OCI-LY7 (cell line): ENCODE data around the gene POC1A. TPM values are rescaled to one million over a fixed set of nuclear protein-coding genes. Genes with fewer than 3 reads are reported as not detected.

Experiments
- BruUV-seq: library from RNA; stranded (reverse); fragments of 400-500 nt; replicated peaks from 2 replicates; lab custom pipeline; 2021; lab: Mats Ljungman, UMichigan
- CTCF ChIA-PET: fragments of 300-600 bp; sonication (Branson Sonifier 250); formaldehyde crosslinking; loops from one replicate; lab custom pipeline; 2022; ENCODE audit warnings: antibody characterized with exemption; ENCODE audit not compliant: unreplicated experiment; lab: Charles Lee
- POLR2A ChIA-PET: fragments of 300-600 bp; sonication (Branson Sonifier 250); formaldehyde crosslinking; loops from one replicate; lab custom pipeline; 2022; ENCODE audit warnings: antibody characterized with exemption; lab: Charles Lee
- DNase-seq: peaks from one replicate; pipeline ENCODE4 v3.0.0-alpha.2; 2015; ENCODE audit warnings: low spot score
- H2AFZ ChIP-seq: fragments of 200-600 bp; sonication (generic), shearing (Covaris generic); 2 replicates; pipeline ENCODE4 v1.6.1; 2014; ENCODE audit warnings: mild to moderate bottlenecking, antibody characterized with exemption, low read length, moderate library complexity
- H3K27ac ChIP-seq: fragments of 200-600 bp; sonication (generic); 2 replicates; pipeline ENCODE4 v1.5.1; 2014; ENCODE audit warnings: mixed run types, low read depth, mild to moderate bottlenecking, moderate library complexity, low read length, inconsistent platforms; ENCODE audit not compliant: poor library complexity, severe bottlenecking
- H3K36me3 ChIP-seq: fragments of 200-600 bp; sonication (generic); 2 replicates; pipeline ENCODE4 v1.6.1; 2014; ENCODE audit warnings: mild to moderate bottlenecking, antibody characterized with exemption, low read length, moderate library complexity, mixed read lengths; ENCODE audit not compliant: insufficient read depth
- H3K4me1 ChIP-seq: fragments of 200-600 bp; sonication (generic); 2 replicates; pipeline ENCODE4 v1.5.1; 2014; ENCODE audit warnings: mild to moderate bottlenecking, low read length; ENCODE audit not compliant: insufficient read depth, poor library complexity, severe bottlenecking
- H3K4me2 ChIP-seq: fragments of 200-600 bp; sonication (generic); 2 replicates; pipeline ENCODE4 v1.6.1; 2014; ENCODE audit warnings: mild to moderate bottlenecking, low read length
- H3K4me3 ChIP-seq: fragments of 200-600 bp; sonication (generic); 2 replicates; pipeline ENCODE4 v1.5.1; 2014; ENCODE audit warnings: mild to moderate bottlenecking, low read depth, low read length; ENCODE audit not compliant: poor library complexity, severe bottlenecking
- H3K79me2 ChIP-seq: fragments of 200-600 bp; sonication (generic); 2 replicates; pipeline ENCODE4 v1.6.1; 2016; ENCODE audit warnings: low read depth, mild to moderate bottlenecking, low read length, moderate library complexity, mixed read lengths; ENCODE audit not compliant: insufficient read depth
- H3K9me2 ChIP-seq: fragments of 200-600 bp; sonication (generic); 2 replicates; pipeline ENCODE4 v1.6.1; 2016; ENCODE audit warnings: mild to moderate bottlenecking, low read length, mixed read lengths; ENCODE audit not compliant: insufficient read depth
- H3K9me3 ChIP-seq: fragments of 200-600 bp; sonication (generic); 2 replicates; pipeline ENCODE4 v1.6.1; 2014; ENCODE audit warnings: mild to moderate bottlenecking, mixed run types, low read length, mixed read lengths
- H4K20me1 ChIP-seq: fragments of 200-600 bp; sonication (generic); 2 replicates; pipeline ENCODE4 v1.6.1; 2014; ENCODE audit warnings: mild to moderate bottlenecking, antibody characterized with exemption, low read length, moderate library complexity, mixed read lengths; ENCODE audit not compliant: insufficient read depth
- CTCF ChIP-seq: fragments of 200-600 bp; sonication (generic); conservative IDR thresholded peaks from 2 replicates; pipeline ENCODE4 v1.5.1; 2014; ENCODE audit warnings: mild to moderate bottlenecking, antibody characterized with exemption, low read length, moderate library complexity, mixed read lengths
- EZH2phosphoT487 ChIP-seq: fragments of 200-600 bp; sonication (generic); IDR thresholded peaks from 2 replicates; pipeline ENCODE4 v1.6.1; 2018; ENCODE audit warnings: low read depth, borderline replicate concordance, mild to moderate bottlenecking, mixed run types, antibody characterized with exemption, low read length, moderate library complexity, mixed read lengths
- intact Hi-C: fragments of 100-400 bp; cut with micrococcal nuclease; formaldehyde crosslinking; loops from one replicate; pipeline ENCODE4 v1.10.0; 2022; ENCODE audit not compliant: unreplicated experiment
- total RNA-seq, 2 experiments: library from RNA; depleted of rRNA in 1 of 2; stranded (reverse); fragments of >200 nt in 1 of 2; shearing (Covaris generic) in 1 of 2; gene quantifications; 2 replicates each; pipeline ENCODE4 v1.2.3, GENCODE V29; 2014 to 2022

Gene POC1A
- total RNA-seq, 2 experiments from 2014 or later = 40.0 to 41.0 TPM

- Histone ChIP-seq H3K4me2 (no peak overlapping the region), H3K9me3 (no peaks in the 10 kb centered on the region), H3K36me3 (peaks cover 13% of the 10 kb centered on the region; the same call in 1 of the 2 replicates), H4K20me1 (no peaks in the 10 kb centered on the region), H3K4me3 (no peak overlapping the region), H3K9me2 (no peaks in the 10 kb centered on the region), H3K79me2 (no peaks in the 10 kb centered on the region), H3K4me1 (peaks cover 7% of the 10 kb centered on the region), H2AFZ (no peak overlapping the region), H3K27ac (no peak overlapping the region)
- intact Hi-C loops = no loop called here
- TF ChIP-seq EZH2phosphoT487 = no peak
- TF ChIP-seq CTCF = no peak
- ChIA-PET POLR2A (interaction anchor here (0.7 to 1.0 kb wide), 2 partner anchors 13 to 66 kb away, joined by 3 to 4 read pairs; no protein-coding TSS in a partner anchor), CTCF (interaction anchor here (0.6 kb wide), 2 partner anchors 32 to 471 kb away, joined by 3 read pairs; no protein-coding TSS in a partner anchor)
- no peak for DNase-seq
- no TSS peak for BruUV-seq
These were observed 67.1 kb downstream of the POC1A start for GRCh38 chr3:52086976-52087663.

DNA sequence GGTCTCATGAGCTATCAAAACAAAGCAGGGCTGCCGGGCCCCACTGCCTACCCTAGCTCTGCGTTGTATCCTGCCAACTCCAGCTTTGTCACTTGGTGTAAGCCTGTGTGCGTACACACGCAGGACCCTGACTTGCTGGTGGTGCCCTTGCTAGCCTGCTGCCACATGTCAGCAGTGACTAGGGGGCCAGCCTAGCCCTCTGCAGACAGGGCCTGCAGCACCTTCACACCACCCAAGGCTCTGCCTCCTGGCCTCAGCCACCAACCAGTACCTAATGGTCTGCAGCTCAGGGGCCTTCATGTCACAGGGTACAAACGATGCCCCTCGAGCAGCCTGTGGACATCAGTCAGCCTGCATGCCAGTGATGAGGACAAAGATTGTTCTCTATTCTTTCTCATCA, 67.8 kb downstream of the POC1A start:
- H3K9me2 ChIP-seq = no peaks in the 10 kb centered on the region
- CTCF ChIA-PET = interaction anchor here (0.6 kb wide), 2 partner anchors 32 to 471 kb away, joined by 3 read pairs; no protein-coding TSS in a partner anchor
- POLR2A ChIA-PET = interaction anchor here (1.0 kb wide), 1 partner anchor 13 kb away, joined by 4 read pairs; no protein-coding TSS in a partner anchor
- no peaks in the 10 kb centered on the region for H3K9me3 ChIP-seq
- H2AFZ ChIP-seq = no peak overlapping the region
- TF ChIP-seq EZH2phosphoT487 = no peak
- TF ChIP-seq CTCF = no peak
- no peak overlapping the region for H3K27ac ChIP-seq
- no peak overlapping the region for H3K4me3 ChIP-seq
- intact Hi-C loops = no loop called here
- peaks cover 7% of the 10 kb centered on the region for H3K4me1 ChIP-seq
- no peaks in the 10 kb centered on the region for H3K79me2 ChIP-seq
- no peak overlapping the region for H3K4me2 ChIP-seq
- H4K20me1 ChIP-seq = no peaks in the 10 kb centered on the region
- DNase-seq = no peak
- no TSS peak for BruUV-seq
- peaks cover 7% of the 10 kb centered on the region; the same call in 1 of the 2 replicates for H3K36me3 ChIP-seq
